Amniotic epithelial cell (primary cell): ENCODE data around the gene FBXL14.
"Not testable (repeated sequence)": the region's sequence is repeated elsewhere in the genome, so short reads cannot be mapped to it uniquely, and the experiment has no call there.

ENCODE experiments used
- DNase-seq: peaks from one replicate; pipeline ENCODE4 v3.0.0-alpha.2; 2010; ENCODE audit warnings: low read depth

FBXL14 gene

DNA sequence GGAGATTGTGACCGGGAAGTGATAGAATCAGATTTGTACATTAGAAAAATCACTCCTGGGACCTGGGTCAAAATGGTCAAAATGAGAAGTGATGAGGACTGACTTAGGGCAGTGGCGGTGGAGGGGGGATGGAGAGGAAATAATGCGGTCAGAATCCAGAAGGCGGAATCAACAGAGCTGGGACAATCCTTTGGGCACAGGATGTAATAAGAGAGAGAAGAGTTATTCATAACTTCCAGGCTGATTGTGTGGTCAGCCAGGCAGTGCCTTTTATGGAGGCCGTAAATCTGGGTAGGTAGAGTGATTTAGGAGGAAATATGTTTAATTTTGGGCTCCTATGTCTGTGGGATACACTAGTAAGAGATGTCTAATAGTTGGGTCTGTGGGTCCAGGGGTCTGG lies 21.6 kb downstream of the FBXL14 start:
- no peak for DNase-seq

DNA sequence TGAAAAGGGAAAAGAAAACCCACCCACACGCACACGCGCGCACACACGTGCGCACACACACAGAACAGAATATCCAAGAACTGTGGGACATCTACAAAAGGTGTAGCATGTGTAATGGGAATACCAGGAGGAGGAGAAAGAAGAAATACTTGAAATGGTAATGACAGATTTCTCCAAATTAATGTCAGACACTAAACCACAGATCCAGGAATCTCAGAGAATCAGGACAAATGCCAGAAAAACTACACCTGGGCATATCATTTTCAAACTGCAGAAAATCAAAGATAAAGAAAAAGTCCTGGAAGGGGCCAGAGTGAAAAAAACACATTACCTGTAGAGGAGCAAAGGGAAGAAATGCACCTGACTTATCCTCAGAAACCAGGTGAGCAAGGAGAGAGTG lies 26.5 kb downstream of the FBXL14 start:
- no peak for DNase-seq

GRCh38 chr12:1566449-1567135 lies 27.8 kb downstream of the FBXL14 start:
- DNase-seq, result no peak

DNA sequence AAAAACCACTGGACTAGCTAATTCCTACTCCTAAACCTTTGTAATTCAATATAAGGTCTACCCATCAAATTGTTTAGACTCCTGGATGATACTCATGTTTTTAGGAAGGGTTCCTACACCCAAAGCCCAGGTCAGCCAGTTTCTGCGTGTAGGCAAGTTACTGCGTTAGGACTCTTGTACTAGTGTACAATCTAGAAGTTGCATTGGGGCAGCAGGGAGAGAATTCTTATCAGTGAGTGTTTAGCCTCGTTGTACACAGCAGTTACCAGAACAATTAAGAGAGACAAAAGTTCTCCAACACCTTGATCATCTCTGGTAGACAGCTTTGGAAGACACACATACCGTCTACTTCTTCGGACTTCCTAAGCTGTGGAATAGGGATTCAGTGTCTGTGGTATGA lies 29.2 kb downstream of the FBXL14 start:
- DNase-seq, result no peak

DNA sequence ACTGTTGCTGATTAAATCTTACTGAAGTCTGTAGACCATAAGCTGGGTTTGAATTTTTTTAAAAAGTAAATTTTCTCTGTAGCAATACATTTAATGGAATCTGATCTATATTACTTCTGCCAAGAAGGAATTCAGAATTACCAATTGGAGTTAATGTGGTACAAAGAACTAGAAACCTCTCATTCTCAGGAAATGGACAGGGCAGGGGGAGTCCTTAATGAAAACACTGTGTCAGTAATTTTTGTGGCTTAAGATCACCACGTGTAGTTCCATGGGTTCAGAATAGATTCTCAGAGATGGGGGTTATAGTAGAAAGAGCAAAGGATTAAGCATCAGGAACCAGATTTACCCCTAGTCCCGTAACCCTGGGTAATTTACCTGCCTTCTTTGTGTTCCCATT lies 30.3 kb downstream of the FBXL14 start:
- DNase-seq, result no peak

DNA sequence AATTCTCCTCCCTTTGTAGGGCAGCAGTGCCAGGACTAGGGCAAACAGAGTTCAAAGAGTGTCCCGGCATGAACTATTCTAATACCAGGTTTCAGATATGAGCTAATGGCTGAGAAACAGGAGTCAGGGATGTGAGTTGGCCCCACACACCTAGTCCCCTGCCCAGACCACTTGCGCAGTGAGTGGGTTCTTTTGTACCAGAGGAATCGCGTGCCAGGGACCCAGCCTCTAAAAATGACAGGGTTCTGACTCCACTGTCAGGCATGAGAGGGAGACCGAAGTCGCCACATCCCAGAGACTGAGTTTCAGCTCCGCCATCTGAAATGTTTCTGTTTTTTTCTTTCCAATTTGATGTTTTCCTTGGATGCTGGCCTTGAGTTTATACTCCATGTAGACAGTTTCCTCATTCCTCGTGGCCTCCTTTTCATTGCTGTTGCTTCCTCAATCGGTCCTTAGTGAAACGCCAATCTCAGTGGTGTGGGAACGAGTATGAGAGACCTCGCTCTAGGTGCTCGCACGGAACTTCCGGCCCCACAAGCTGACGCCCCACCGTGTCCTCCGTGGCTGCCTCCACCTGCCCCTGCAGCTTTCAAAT lies 31.5 kb downstream of the FBXL14 start:
- no peak for DNase-seq

GRCh38 chr12:1560704-1561103 lies 33.7 kb downstream of the FBXL14 start:
- no peak for DNase-seq

DNA sequence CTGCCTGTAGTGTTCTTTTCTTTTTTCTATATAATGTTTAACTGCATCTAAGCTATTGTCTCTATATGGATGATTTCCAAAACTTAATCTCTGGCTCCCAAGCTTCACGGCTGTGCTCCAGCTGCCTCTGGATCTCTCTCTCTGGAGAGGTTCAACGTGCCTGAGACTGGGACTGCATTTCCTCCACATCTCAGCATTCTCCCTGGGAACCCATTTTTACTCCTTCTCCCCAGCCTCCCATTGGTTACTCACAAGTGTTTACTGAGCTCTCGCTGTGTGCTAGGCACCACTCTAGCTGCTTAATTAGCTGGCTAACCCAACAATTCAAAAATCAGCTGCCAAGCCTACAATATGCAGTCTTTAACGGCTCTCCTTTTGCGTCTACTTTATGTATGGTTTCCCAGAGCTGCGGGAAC lies 34.7 kb downstream of the FBXL14 start:
- no peak for DNase-seq

GRCh38 chr12:1558108-1558507 lies 36.3 kb downstream of the FBXL14 start:
- DNase-seq, result not testable (repeated sequence)

- no peak for DNase-seq
Observed at GRCh38 chr12:1553987-1554982, 40.1 kb downstream of the FBXL14 start.

- no peak for DNase-seq
Observed at GRCh38 chr12:1553536-1553935, 40.8 kb downstream of the FBXL14 start.

GRCh38 chr12:1552911-1553491 lies 41.4 kb downstream of the FBXL14 start:
- DNase-seq, result no peak

DNA sequence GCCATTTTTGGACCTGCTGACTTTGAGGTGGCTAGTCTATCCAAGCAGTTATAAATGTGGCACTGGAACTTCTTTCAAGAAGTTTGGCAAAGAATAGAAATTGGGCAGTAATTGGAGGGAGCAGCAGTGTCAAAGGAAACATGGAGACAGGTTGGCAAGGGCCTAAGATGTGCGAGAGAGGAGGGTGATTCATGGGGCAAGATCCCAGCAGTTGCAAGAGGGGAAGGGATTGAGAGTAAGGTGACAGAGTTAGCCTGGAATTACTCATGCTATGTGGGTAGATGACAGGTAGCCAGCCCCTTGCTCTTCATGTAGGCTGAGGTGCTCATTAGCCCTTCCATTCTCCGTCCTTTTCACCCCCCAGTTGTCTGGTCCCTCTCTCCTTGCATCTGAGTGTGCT lies 42.2 kb downstream of the FBXL14 start:
- DNase-seq, result no peak

DNA sequence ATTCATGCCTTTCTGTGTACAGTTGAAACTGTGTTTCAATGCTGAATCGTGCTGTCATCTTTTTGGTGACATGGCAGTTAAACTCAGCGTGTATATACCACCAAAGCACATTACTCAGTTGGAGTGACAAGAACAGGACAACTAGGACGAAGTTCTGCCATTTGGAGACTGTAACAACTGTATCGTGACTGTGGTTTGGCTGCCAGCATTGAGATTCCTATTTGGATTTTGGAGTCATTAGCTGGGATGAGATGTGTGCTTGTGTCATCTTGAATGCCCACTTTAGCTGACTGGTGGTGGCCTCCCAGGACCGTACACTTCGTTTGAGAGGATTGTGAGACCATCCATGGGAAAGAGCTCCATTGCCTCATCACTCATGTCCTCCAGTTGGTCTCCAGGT lies 42.9 kb downstream of the FBXL14 start:
- no peak for DNase-seq

GRCh38 chr12:1546931-1547640 lies 47.3 kb downstream of the FBXL14 start:
- DNase-seq, result no peak

GRCh38 chr12:1544996-1545700 lies 49.2 kb downstream of the FBXL14 start:
- DNase-seq, result peak; percentile 28

GRCh38 chr12:1542599-1542998 lies 51.8 kb downstream of the FBXL14 start:
- no peak for DNase-seq

GRCh38 chr12:1540690-1541089 lies 53.7 kb downstream of the FBXL14 start:
- DNase-seq, result no peak

DNA sequence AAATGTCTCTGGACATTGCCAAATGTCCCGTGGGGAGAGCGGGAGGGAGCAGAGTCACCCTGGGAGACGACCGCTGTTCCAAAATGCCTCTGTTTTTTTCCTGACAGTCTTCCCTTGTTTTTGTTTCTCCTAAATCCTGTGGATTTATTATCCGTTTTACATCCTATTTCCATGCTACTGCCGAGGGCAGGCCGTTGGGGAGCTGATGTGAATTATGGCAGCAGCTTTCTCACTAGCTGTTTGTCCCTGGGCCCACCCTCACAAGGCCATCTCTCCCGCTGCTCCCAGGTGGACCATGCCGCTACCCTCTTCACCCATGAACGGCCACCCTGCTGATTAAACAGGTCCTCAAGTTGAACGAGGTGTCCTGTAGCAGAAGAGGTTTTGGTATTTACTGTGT lies 55.2 kb downstream of the FBXL14 start:
- no peak for DNase-seq

GRCh38 chr12:1536817-1537216 lies 57.6 kb downstream of the FBXL14 start:
- no peak for DNase-seq

GRCh38 chr12:1534748-1535147 lies 59.6 kb downstream of the FBXL14 start:
- no peak for DNase-seq
